ENCODE measurements around the gene RAB41. TPM values are rescaled to one million over a fixed set of nuclear protein-coding genes. Genes with fewer than 3 reads are reported as not detected.

The RAB41 gene
- total RNA-seq, 1 experiment from 2014 or later, result not detected

- Mint-ChIP-seq H3K9me3 (ENCODE audit: unreplicated experiment) (no peaks in the 10 kb centered on the region), H3K27me3 (ENCODE audit: insufficient read depth, unreplicated experiment) (peaks cover 25% of the 10 kb centered on the region), H3K36me3 (ENCODE audit: insufficient read depth, unreplicated experiment) (no peaks in the 10 kb centered on the region), H3K4me3 (ENCODE audit: unreplicated experiment) (no peak overlapping the region), H3K27ac (ENCODE audit: low read depth, unreplicated experiment) (no peak overlapping the region), H3K4me1 (ENCODE audit: insufficient read depth, unreplicated experiment) (no peaks in the 10 kb centered on the region)
- TF ChIP-seq CTCF (IDR thresholded peaks at IDR 0.05; ENCODE audit: unreplicated experiment), result no peak
- ChIA-PET POLR2A (interaction anchor here (0.9 to 1.3 kb wide), 2 partner anchors 11 to 12 kb away, joined by 3 to 4 read pairs; partner anchors contain the start of genes KIF4A and PDZD11), CTCF (interaction anchor here (0.6 to 1.0 kb wide), 2 partner anchors 11 to 17 kb away, joined by 3 to 4 read pairs; partner anchors contain the start of genes KIF4A and PDZD11)
- intact Hi-C loops (cut with micrococcal nuclease), result no loop called here
- DNase-seq (ENCODE audit: unreplicated experiment), result no peak
- BruUV-seq (replicated peaks), result no TSS peak
Observed at GRCh38 chrX:70279081-70279480, 2.9 kb upstream of the RAB41 start.

DNA sequence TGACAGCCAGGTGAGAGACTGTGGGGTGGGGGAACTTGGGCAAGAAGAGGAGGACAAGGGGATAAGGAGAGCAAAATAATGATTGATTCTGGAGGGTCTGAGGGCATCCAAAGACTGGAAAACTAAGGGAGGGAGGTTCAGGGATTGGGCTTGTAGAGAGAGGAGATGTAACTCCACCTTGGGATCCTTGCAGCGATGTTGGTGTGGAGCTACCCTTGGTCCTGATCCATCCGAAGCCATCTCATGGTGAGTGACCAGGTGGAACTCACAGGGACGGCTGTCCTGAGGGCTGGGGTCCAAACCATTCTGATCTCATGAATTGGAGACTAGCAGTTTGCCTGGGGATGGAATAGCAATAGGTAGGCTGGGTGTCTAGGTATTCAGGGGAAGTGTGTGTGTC is 1.4 kb upstream of the RAB41 start:
- no peak for DNase-seq (ENCODE audit: unreplicated experiment)
- POLR2A ChIA-PET, result interaction anchor here (0.8 kb wide), 1 partner anchor 121 kb away, joined by 4 read pairs; no protein-coding TSS in a partner anchor
- intact Hi-C loops (cut with micrococcal nuclease), result no loop called here
- no peaks in the 10 kb centered on the region for H3K9me3 Mint-ChIP-seq (ENCODE audit: unreplicated experiment)
- peaks cover 39% of the 10 kb centered on the region for H3K27me3 Mint-ChIP-seq (ENCODE audit: insufficient read depth, unreplicated experiment)
- H3K4me1 Mint-ChIP-seq (ENCODE audit: insufficient read depth, unreplicated experiment), result no peaks in the 10 kb centered on the region
- CTCF ChIA-PET, result interaction anchor here (0.8 kb wide), 1 partner anchor 156 kb away, joined by 3 read pairs; no protein-coding TSS in a partner anchor
- no peak for TF ChIP-seq CTCF (IDR thresholded peaks at IDR 0.05; ENCODE audit: unreplicated experiment)
- no peaks in the 10 kb centered on the region for H3K36me3 Mint-ChIP-seq (ENCODE audit: insufficient read depth, unreplicated experiment)
- BruUV-seq (replicated peaks), result no TSS peak
- no peak overlapping the region for H3K27ac Mint-ChIP-seq (ENCODE audit: low read depth, unreplicated experiment)
- no peak overlapping the region for H3K4me3 Mint-ChIP-seq (ENCODE audit: unreplicated experiment)

GRCh38 chrX:70289168-70289792 is 7.3 kb downstream of the RAB41 start:
- Mint-ChIP-seq H3K36me3 (ENCODE audit: insufficient read depth, unreplicated experiment) (peaks cover 15% of the 10 kb centered on the region), H3K27me3 (ENCODE audit: insufficient read depth, unreplicated experiment) (peaks cover 37% of the 10 kb centered on the region), H3K4me1 (ENCODE audit: insufficient read depth, unreplicated experiment) (peaks cover 6% of the 10 kb centered on the region), H3K9me3 (ENCODE audit: unreplicated experiment) (no peaks in the 10 kb centered on the region), H3K27ac (ENCODE audit: low read depth, unreplicated experiment) (peak overlapping the region; percentile 53), H3K4me3 (ENCODE audit: unreplicated experiment) (peak overlapping the region; percentile 84)
- TF ChIP-seq CTCF (IDR thresholded peaks at IDR 0.05; ENCODE audit: unreplicated experiment), result no peak
- POLR2A ChIA-PET, result interaction anchor here (0.6 to 1.9 kb wide), 9 partner anchors 11 to 1240 kb away, joined by 3 to 14 read pairs (median 3); partner anchors contain the start of gene IGBP1
- CTCF ChIA-PET, result interaction anchor here (0.8 to 2.4 kb wide), 3 partner anchors 26 to 691 kb away, joined by 3 to 5 read pairs (median 4); no protein-coding TSS in a partner anchor
- intact Hi-C loops (cut with micrococcal nuclease), result no loop called here
- DNase-seq (ENCODE audit: unreplicated experiment), result no peak
- BruUV-seq (replicated peaks), result TSS peak; percentile 58

Data from MCF 10A (cell line).